Neural cell (in vitro differentiated cells): Measurements from ENCODE around the gene KIF21B. TPM values are rescaled to one million over a fixed set of nuclear protein-coding genes. Genes with fewer than 3 reads are reported as not detected.

Experiments used
- H2AFZ ChIP-seq: fragments of 200-600, 300-800 bp; sonication (generic), shearing (Covaris generic); 2 replicates; pipeline ENCODE4 v1.6.0; 2014; ENCODE audit warnings: low read depth, mild to moderate bottlenecking, antibody characterized with exemption, low read length, moderate library complexity
- H3F3A ChIP-seq: fragments of 200-600 bp; shearing (Covaris generic); 2 replicates; pipeline ENCODE4 v1.6.1; 2016; ENCODE audit warnings: mild to moderate bottlenecking, moderate library complexity, mixed read lengths, antibody characterized with exemption, low read length; ENCODE audit not compliant: insufficient read depth, poor library complexity, severe bottlenecking
- H3K27ac ChIP-seq: fragments of 200-600, 300-800 bp; sonication (generic), shearing (Covaris generic); 2 replicates; pipeline ENCODE4 v1.5.1; 2014; ENCODE audit warnings: mild to moderate bottlenecking, low read length, moderate library complexity
- H3K27me3 ChIP-seq: fragments of 300-800, 200-600 bp; sonication (generic), shearing (Covaris generic); 2 replicates; pipeline ENCODE4 v1.6.0; 2014; ENCODE audit warnings: mild to moderate bottlenecking, low read depth, low read length, moderate library complexity; ENCODE audit not compliant: insufficient read depth
- H3K36me3 ChIP-seq: fragments of 300-800, 200-600 bp; sonication (generic), shearing (Covaris generic); 2 replicates; pipeline ENCODE4 v1.5.1; 2014; ENCODE audit warnings: mild to moderate bottlenecking, antibody characterized with exemption, low read length, moderate library complexity; ENCODE audit not compliant: insufficient read depth
- H3K4me2 ChIP-seq: fragments of 300-800, 200-600 bp; sonication (generic), shearing (Covaris generic); 2 replicates; pipeline ENCODE4 v1.6.0; 2014; ENCODE audit warnings: mild to moderate bottlenecking, low read length
- H3K4me3 ChIP-seq: fragments of 300-800, 200-600 bp; sonication (generic), shearing (Covaris generic); 2 replicates; pipeline ENCODE4 v1.5.1; 2014; ENCODE audit warnings: mild to moderate bottlenecking, low read length, moderate library complexity
- H3K79me2 ChIP-seq: fragments of 200-600 bp; shearing (Covaris generic); replicated peaks from 2 replicates; pipeline ENCODE4 v1.6.0; 2014; ENCODE audit warnings: mild to moderate bottlenecking, low read length, moderate library complexity; ENCODE audit not compliant: insufficient read depth
- H3K9ac ChIP-seq: fragments of 300-800, 200-600 bp; sonication (generic), shearing (Covaris generic); 2 replicates; pipeline ENCODE4 v1.6.1; 2016; ENCODE audit warnings: mild to moderate bottlenecking, low read length, mixed read lengths
- H3K9me2 ChIP-seq: fragments of 200-600 bp; shearing (Covaris generic); 2 replicates; pipeline ENCODE4 v1.6.1; 2016; ENCODE audit warnings: mild to moderate bottlenecking, low read length, mixed read lengths; ENCODE audit not compliant: insufficient read depth
- H3K9me3 ChIP-seq: fragments of 200-600, 300-800 bp; sonication (generic), shearing (Covaris generic); 2 replicates; pipeline ENCODE4 v1.6.1; 2016; ENCODE audit warnings: mild to moderate bottlenecking, mixed run types, low read length, moderate library complexity, mixed read lengths
- H4K20me1 ChIP-seq: fragments of 200-600 bp; shearing (Covaris generic); 2 replicates; pipeline ENCODE4 v1.6.1; 2016; ENCODE audit warnings: mild to moderate bottlenecking, mixed run types; ENCODE audit not compliant: insufficient read depth
- EP300 ChIP-seq: fragments of 450-650 bp; conservative IDR thresholded peaks from 2 replicates; pipeline ENCODE4 v1.6.1; 2014; ENCODE audit warnings: antibody characterized with exemption, mild to moderate bottlenecking, moderate library complexity; ENCODE audit not compliant: poor library complexity, severe bottlenecking
- EZH2 ChIP-seq: fragments of 200-600, 300-800 bp; shearing (Covaris generic), sonication (generic); IDR thresholded peaks from 2 replicates; pipeline ENCODE4 v1.6.1; 2014; ENCODE audit warnings: antibody characterized with exemption, low read length, borderline replicate concordance, mild to moderate bottlenecking; ENCODE audit not compliant: insufficient read depth, poor library complexity, severe bottlenecking
- MXI1 ChIP-seq: fragments of 450-650 bp; conservative IDR thresholded peaks from 2 replicates; pipeline ENCODE4 v1.6.1; 2014; ENCODE audit warnings: antibody characterized with exemption, mild to moderate bottlenecking; ENCODE audit not compliant: poor library complexity, severe bottlenecking
- POLR2AphosphoS5 ChIP-seq: IDR thresholded peaks from 2 replicates; pipeline ENCODE4 v1.6.1; 2012
- RAD21 ChIP-seq: fragments of 450-650 bp; conservative IDR thresholded peaks from 2 replicates; pipeline ENCODE4 v1.6.1; 2014; ENCODE audit warnings: antibody characterized with exemption, mild to moderate bottlenecking, moderate library complexity
- SMC3 ChIP-seq: fragments of 450-650 bp; conservative IDR thresholded peaks from 2 replicates; pipeline ENCODE4 v1.6.1; 2014; ENCODE audit warnings: antibody characterized with exemption, mild to moderate bottlenecking, moderate library complexity; ENCODE audit not compliant: poor library complexity
- TAF1 ChIP-seq: IDR thresholded peaks from 2 replicates; pipeline ENCODE4 v1.6.1; 2012; ENCODE audit warnings: low read depth
- polyA plus RNA-seq: library from polyadenylated mRNA; depleted of rRNA; stranded (reverse); fragments of >200 nt; gene quantifications from 2 replicates; pipeline ENCODE4 v1.2.3, GENCODE V29; 2014
- TF ChIP-seq, protein P1 (sequence below): IDR thresholded peaks from 2 replicates; pipeline ENCODE4 v1.6.1; 2012; ENCODE audit warnings: borderline replicate concordance
- TF ChIP-seq, protein P2 (sequence below): fragments of 450-650 bp; IDR thresholded peaks from 2 replicates; pipeline ENCODE4 v1.5.1; 2014; ENCODE audit warnings: antibody characterized with exemption, mild to moderate bottlenecking, moderate library complexity; ENCODE audit not compliant: poor library complexity, severe bottlenecking

Gene KIF21B
- polyA plus RNA-seq, 1 donor from 2014 or later = 53.7 TPM

DNA sequence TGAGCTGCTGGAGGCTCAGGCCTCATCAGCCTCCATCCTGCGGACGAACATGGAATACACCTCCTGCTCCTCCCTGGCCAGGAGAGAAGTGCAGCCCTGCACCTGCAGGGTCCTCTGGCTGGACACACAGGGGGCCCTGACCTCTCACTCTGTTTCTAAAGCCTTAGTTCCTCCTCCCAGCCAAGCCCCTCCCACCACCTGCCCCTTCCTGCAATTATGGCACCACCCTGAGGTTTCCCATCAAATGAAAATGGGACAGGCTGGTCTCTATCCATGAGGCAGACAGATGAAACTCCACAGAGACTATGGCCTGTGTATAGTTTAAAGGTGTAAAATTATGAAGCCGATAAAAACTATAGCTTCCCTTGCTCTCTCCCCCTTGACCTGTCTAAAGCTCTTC lies 46.1 kb upstream of the KIF21B start:
- no peak overlapping the region for H3K4me3 ChIP-seq
- H3K9me3 ChIP-seq = no peaks in the 10 kb centered on the region
- TF ChIP-seq POLR2AphosphoS5 = no peak
- TF ChIP-seq MXI1 = no peak
- no peak for TF ChIP-seq RAD21
- TF ChIP-seq, protein P1, sequence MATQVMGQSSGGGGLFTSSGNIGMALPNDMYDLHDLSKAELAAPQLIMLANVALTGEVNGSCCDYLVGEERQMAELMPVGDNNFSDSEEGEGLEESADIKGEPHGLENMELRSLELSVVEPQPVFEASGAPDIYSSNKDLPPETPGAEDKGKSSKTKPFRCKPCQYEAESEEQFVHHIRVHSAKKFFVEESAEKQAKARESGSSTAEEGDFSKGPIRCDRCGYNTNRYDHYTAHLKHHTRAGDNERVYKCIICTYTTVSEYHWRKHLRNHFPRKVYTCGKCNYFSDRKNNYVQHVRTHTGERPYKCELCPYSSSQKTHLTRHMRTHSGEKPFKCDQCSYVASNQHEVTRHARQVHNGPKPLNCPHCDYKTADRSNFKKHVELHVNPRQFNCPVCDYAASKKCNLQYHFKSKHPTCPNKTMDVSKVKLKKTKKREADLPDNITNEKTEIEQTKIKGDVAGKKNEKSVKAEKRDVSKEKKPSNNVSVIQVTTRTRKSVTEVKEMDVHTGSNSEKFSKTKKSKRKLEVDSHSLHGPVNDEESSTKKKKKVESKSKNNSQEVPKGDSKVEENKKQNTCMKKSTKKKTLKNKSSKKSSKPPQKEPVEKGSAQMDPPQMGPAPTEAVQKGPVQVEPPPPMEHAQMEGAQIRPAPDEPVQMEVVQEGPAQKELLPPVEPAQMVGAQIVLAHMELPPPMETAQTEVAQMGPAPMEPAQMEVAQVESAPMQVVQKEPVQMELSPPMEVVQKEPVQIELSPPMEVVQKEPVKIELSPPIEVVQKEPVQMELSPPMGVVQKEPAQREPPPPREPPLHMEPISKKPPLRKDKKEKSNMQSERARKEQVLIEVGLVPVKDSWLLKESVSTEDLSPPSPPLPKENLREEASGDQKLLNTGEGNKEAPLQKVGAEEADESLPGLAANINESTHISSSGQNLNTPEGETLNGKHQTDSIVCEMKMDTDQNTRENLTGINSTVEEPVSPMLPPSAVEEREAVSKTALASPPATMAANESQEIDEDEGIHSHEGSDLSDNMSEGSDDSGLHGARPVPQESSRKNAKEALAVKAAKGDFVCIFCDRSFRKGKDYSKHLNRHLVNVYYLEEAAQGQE = no peak
- TF ChIP-seq TAF1 = no peak
- TF ChIP-seq, protein P2, sequence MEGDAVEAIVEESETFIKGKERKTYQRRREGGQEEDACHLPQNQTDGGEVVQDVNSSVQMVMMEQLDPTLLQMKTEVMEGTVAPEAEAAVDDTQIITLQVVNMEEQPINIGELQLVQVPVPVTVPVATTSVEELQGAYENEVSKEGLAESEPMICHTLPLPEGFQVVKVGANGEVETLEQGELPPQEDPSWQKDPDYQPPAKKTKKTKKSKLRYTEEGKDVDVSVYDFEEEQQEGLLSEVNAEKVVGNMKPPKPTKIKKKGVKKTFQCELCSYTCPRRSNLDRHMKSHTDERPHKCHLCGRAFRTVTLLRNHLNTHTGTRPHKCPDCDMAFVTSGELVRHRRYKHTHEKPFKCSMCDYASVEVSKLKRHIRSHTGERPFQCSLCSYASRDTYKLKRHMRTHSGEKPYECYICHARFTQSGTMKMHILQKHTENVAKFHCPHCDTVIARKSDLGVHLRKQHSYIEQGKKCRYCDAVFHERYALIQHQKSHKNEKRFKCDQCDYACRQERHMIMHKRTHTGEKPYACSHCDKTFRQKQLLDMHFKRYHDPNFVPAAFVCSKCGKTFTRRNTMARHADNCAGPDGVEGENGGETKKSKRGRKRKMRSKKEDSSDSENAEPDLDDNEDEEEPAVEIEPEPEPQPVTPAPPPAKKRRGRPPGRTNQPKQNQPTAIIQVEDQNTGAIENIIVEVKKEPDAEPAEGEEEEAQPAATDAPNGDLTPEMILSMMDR = no peak
- no peak for TF ChIP-seq EZH2
- TF ChIP-seq EP300 = no peak
- TF ChIP-seq SMC3 = no peak
- no peaks in the 10 kb centered on the region for H3K36me3 ChIP-seq
- H3F3A ChIP-seq = no peaks in the 10 kb centered on the region
- no peak overlapping the region for H3K27ac ChIP-seq
- no peaks in the 10 kb centered on the region for H3K27me3 ChIP-seq
- no peak overlapping the region for H3K4me2 ChIP-seq
- H4K20me1 ChIP-seq = no peaks in the 10 kb centered on the region
- no peak overlapping the region for H2AFZ ChIP-seq
- H3K9ac ChIP-seq = no peak overlapping the region
- no peaks in the 10 kb centered on the region for H3K9me2 ChIP-seq
- H3K79me2 ChIP-seq = no peaks in the 10 kb centered on the region

DNA sequence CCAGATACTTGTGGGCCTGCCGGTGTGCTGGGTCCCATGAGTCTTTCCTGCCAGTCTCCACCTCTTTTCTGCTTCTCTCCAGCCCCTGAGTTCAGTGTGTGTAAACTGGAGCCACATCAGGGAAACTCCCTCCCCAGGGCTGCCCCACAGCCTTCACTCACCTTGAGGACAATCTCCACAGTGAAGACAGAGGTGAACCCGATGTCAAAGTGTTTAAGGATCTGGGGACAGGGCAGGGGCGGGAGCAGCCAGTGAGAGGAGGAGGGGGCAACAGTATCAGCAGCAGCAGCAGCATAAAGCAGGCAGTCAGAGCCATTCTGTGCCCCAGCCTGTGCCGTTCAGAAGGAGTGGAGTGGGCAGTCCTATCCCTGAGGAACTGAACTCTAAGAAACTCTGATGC lies 45.5 kb upstream of the KIF21B start:
- Histone ChIP-seq H3K79me2 (no peaks in the 10 kb centered on the region), H3K9me2 (no peaks in the 10 kb centered on the region), H3K27me3 (no peaks in the 10 kb centered on the region), H2AFZ (no peak overlapping the region), H3K27ac (no peak overlapping the region), H3K36me3 (no peaks in the 10 kb centered on the region), H3K4me3 (no peak overlapping the region), H3K9me3 (no peaks in the 10 kb centered on the region), H3K9ac (no peak overlapping the region), H4K20me1 (no peaks in the 10 kb centered on the region), H3F3A (no peaks in the 10 kb centered on the region), H3K4me2 (no peak overlapping the region)
- TF ChIP-seq EP300 (no peak), RAD21 (no peak)

DNA sequence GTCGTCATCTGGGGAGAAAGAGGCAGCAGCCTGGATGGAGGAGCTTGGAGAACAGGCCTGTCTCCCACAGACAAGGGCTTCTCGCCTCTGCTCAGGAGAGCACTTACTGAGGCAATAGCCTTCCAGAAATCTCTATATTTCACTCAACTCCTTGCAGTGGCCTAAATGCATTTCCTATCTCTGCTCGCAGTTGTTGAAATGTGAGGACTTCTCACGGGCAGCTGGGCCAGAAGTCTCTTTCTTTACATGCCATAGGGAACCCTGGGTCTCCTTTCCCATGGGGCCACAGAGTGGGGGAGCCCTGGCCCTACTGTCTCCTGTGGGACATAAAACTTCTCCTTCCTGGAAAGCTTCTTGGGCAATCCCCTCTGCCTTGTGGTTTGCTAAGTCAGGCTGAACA lies 43.5 kb upstream of the KIF21B start:
- H3F3A ChIP-seq = no peaks in the 10 kb centered on the region

More for the DNA sequence above, 43.5 kb upstream of the KIF21B start:
- Histone ChIP-seq H3K79me2 (no peaks in the 10 kb centered on the region), H3K27me3 (no peaks in the 10 kb centered on the region), H3K4me3 (no peak overlapping the region), H3K4me2 (no peak overlapping the region), H2AFZ (no peak overlapping the region), H4K20me1 (no peaks in the 10 kb centered on the region), H3K9me3 (no peaks in the 10 kb centered on the region), H3K9ac (no peak overlapping the region), H3K36me3 (no peaks in the 10 kb centered on the region), H3K27ac (no peak overlapping the region), H3K9me2 (no peaks in the 10 kb centered on the region)
- TF ChIP-seq MXI1 (no peak), TAF1 (no peak), SMC3 (no peak), POLR2AphosphoS5 (no peak), EP300 (no peak), EZH2 (no peak)
- TF ChIP-seq, protein P2 = no peak
